Central memory CD8-positive, alpha-beta T cell (primary cell): Measurements from ENCODE around the gene TMPRSS7.

Experiments
- ATAC-seq: fragments of 150-1000 bp; cut with Tn5 transposase; replicated peaks from 2 replicates; pipeline ENCODE4 v1.10.0; 2022; ENCODE audit warnings: mild to moderate bottlenecking, moderate FRiP score, moderate number of reproducible peaks; ENCODE audit not compliant: poor library complexity, severe bottlenecking; ENCODE audit errors: extremely low read depth
- DNase-seq, 2 donors: peaks; one replicate each; pipeline ENCODE4 v3.0.0; 2021; ENCODE audit warnings: low spot score in 2 of 2
- H3K27ac Mint-ChIP-seq: one replicate; pipeline ENCODE4 v1.8.0; 2022; ENCODE audit warnings: low read depth, mild to moderate bottlenecking, moderate library complexity, mixed read lengths
- H3K27me3 Mint-ChIP-seq: one replicate; pipeline ENCODE4 v1.8.0; 2022; ENCODE audit warnings: mixed read lengths
- H3K36me3 Mint-ChIP-seq: one replicate; pipeline ENCODE4 v1.8.0; 2022; ENCODE audit warnings: mild to moderate bottlenecking, moderate library complexity, mixed read lengths; ENCODE audit not compliant: insufficient read depth
- H3K4me1 Mint-ChIP-seq: one replicate; pipeline ENCODE4 v1.8.0; 2022; ENCODE audit warnings: mixed read lengths
- H3K4me3 Mint-ChIP-seq: one replicate; pipeline ENCODE4 v1.8.0; 2022; ENCODE audit warnings: mild to moderate bottlenecking, moderate library complexity, mixed read lengths
- H3K9me3 Mint-ChIP-seq: one replicate; pipeline ENCODE4 v1.8.0; 2022; ENCODE audit warnings: mixed read lengths

The TMPRSS7 gene

DNA sequence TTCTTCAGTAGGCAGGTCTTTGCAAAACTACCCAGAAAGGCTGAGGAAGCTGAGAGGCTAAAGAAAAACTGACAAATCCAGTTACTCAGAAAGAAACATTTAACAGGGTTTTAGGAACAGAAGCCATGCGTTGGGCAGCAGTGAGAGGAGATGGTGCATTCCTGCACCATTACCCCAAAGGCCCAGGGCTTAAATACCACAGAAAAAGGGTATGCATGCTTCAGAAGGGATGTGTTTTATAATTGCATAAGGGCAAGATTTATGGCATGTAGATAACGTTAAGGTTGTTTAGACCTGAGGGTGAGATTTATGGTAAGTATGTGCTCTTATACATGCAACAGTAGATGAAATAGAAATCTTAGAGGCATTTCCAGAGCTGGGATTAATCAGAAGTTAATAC lies 61.6 kb downstream of the TMPRSS7 start:
- no peaks in the 10 kb centered on the region for H3K4me1 Mint-ChIP-seq
- DNase-seq (no peak), ATAC-seq (no peak)
- no peaks in the 10 kb centered on the region for H3K36me3 Mint-ChIP-seq
- no peaks in the 10 kb centered on the region for H3K9me3 Mint-ChIP-seq
- H3K27me3 Mint-ChIP-seq = peaks cover 10% of the 10 kb centered on the region
- H3K27ac Mint-ChIP-seq = no peak overlapping the region
- H3K4me3 Mint-ChIP-seq = no peak overlapping the region

DNA sequence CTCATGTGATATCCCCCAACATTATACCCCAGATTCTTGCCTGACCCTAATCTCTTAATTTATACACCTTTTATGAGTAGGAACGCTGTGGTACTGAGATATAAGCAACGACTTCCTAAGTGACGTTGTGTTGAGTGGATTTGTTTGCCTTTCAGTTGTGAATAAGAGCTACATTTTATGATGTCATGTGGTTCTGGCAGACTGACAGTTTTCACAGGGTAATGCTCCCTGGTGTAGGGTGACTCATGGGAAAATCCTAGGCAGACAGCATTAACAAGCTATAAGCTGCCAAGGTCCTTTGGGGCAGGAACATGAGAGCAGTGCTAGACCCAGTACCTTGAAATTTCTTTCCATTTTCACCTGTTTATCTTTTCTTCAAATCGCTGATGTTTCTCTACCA lies 62.8 kb downstream of the TMPRSS7 start:
- no peak for DNase-seq
- Mint-ChIP-seq H3K4me3 (no peak overlapping the region), H3K9me3 (no peaks in the 10 kb centered on the region), H3K4me1 (no peaks in the 10 kb centered on the region), H3K27ac (no peak overlapping the region), H3K27me3 (peaks cover 10% of the 10 kb centered on the region), H3K36me3 (no peaks in the 10 kb centered on the region)
- ATAC-seq = no peak

DNA sequence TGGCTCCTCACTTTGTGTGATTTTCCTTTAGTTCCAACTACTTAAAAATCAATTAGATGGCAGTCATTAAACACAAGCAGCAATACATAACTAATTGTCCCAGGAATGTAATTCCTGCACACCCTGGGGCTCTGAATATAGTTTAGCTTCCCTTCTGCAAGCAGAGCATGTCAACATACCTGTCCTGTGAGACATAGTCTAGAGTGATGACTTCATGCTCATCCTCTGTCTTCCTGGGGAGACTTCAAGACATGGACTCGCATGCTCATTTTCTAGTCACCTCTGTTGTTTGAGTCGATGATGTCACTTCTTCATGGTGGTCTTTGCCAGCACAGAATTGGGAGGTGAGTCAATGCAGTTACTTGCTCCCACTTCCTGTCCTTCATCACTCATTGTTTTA lies 67.4 kb downstream of the TMPRSS7 start:
- Mint-ChIP-seq H3K9me3 (no peaks in the 10 kb centered on the region), H3K4me1 (no peaks in the 10 kb centered on the region), H3K4me3 (no peak overlapping the region), H3K36me3 (no peaks in the 10 kb centered on the region), H3K27ac (no peak overlapping the region), H3K27me3 (peaks cover 10% of the 10 kb centered on the region)
- no peak for ATAC-seq
- no peak for DNase-seq

DNA sequence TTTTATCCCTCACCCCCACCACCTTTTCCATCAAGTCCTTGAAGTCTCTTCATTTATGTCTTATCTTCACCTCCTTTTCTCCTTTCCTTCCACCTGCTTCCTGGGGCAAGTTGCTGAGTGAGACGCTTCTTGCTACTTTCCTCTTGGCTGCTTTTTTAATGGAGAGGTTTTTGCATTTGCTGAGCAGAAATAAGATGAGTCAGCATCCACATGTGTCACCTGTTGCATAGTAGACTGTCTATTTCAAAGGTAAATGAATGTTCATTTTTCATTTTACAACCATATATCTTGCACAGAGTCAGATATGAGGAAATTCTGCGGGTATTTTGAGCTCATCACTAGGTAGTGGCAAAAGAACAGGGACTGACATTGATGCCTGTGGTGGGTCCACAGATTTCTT lies 70.2 kb downstream of the TMPRSS7 start:
- no peaks in the 10 kb centered on the region for H3K4me1 Mint-ChIP-seq
- no peak for ATAC-seq
- no peak overlapping the region for H3K27ac Mint-ChIP-seq
- no peak overlapping the region for H3K4me3 Mint-ChIP-seq
- H3K27me3 Mint-ChIP-seq = peaks cover 21% of the 10 kb centered on the region
- no peaks in the 10 kb centered on the region for H3K36me3 Mint-ChIP-seq
- DNase-seq = no peak
- no peaks in the 10 kb centered on the region for H3K9me3 Mint-ChIP-seq

DNA sequence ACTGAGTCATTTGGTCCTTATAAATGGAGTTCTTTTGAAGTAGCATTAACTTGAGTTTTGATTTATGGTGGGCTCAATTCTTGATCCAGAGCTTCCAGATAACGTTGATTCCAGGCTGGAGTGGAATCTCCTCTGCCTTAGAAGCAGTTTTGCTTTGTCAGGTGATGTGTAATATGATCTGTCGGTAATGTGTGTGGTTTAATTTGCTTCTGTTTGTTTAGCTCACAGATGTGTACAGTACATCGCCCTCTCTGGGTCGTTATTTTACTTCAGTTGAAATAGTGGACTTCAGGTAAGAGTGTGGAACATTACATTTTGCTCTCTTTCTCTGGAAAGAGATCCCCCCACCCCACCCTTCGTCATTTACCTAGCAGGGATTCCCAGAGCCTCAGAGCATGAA lies 74.8 kb downstream of the TMPRSS7 start:
- no peak for ATAC-seq
- no peak for DNase-seq
- Mint-ChIP-seq H3K4me1 (no peaks in the 10 kb centered on the region), H3K36me3 (peaks cover 2% of the 10 kb centered on the region), H3K27me3 (peaks cover 21% of the 10 kb centered on the region), H3K9me3 (no peaks in the 10 kb centered on the region), H3K4me3 (no peak overlapping the region), H3K27ac (no peak overlapping the region)

DNA sequence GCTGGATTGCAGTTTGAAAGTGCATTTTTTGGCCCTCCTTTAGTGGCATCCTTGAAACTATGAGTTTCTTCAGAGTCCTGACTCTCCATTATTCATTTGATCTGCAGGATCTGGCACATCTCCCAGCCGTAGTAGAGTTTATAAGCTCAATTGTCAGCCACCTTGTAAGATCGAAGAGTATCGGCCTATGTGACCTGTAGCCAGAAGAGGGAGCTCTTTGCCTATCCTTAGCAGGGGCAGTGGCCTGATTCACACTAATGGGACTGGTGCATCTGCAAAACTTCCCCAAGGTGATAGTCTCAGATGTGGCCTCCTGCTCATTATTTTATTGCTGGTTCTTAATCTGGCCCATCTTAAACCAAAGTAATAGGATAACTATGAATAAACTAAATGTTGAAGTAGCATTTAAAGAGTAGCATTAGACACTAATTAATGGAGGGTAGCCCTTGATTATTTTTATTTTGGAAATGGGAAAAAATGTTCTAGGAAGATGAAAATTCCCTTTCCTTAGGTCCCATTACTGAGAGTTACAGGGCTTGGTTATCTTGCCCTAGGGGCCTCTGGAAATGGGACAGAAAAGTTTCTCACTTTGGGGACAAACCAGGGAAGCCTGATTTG lies 77.4 kb downstream of the TMPRSS7 start:
- Mint-ChIP-seq H3K36me3 (peaks cover 3% of the 10 kb centered on the region), H3K27ac (no peak overlapping the region), H3K4me3 (no peak overlapping the region), H3K9me3 (no peaks in the 10 kb centered on the region), H3K27me3 (peaks cover 12% of the 10 kb centered on the region), H3K4me1 (peaks cover 5% of the 10 kb centered on the region)
- ATAC-seq (peak; percentile 74), DNase-seq (peak; percentile 27 to 37)

DNA sequence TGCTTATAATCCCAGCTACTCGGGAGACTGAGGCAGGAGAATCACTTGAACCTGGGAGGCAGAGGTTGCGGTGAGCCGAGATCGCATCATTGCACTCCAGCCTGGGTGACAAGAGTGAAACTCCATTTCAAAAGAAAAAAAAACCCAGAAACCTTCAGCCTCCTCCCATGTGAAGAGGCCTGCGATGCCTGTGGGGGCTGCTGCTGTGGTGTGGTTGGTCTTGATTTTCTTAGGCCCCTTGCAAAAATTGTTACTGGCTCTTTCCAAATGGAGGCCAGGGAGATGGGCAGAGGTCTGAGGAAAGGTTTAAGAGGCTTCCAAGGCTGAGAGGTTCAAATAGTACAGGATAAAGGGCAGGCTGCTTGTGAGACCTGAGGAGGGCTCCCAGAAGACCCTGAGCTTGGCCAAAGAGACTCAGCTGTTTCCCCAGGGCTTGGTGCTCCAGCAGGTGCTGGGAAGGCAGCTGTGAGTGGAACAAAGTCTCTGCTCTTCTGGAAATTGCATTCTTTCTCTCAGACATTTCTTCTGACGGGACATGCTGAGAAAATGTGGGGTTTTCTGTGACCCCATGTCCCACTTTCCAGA lies 80.1 kb downstream of the TMPRSS7 start:
- Mint-ChIP-seq H3K27me3 (no peaks in the 10 kb centered on the region), H3K9me3 (no peaks in the 10 kb centered on the region), H3K4me1 (peaks cover 7% of the 10 kb centered on the region), H3K4me3 (peak overlapping the region; percentile 19), H3K27ac (no peak overlapping the region), H3K36me3 (peaks cover 3% of the 10 kb centered on the region)
- ATAC-seq (no peak), DNase-seq (no peak)

DNA sequence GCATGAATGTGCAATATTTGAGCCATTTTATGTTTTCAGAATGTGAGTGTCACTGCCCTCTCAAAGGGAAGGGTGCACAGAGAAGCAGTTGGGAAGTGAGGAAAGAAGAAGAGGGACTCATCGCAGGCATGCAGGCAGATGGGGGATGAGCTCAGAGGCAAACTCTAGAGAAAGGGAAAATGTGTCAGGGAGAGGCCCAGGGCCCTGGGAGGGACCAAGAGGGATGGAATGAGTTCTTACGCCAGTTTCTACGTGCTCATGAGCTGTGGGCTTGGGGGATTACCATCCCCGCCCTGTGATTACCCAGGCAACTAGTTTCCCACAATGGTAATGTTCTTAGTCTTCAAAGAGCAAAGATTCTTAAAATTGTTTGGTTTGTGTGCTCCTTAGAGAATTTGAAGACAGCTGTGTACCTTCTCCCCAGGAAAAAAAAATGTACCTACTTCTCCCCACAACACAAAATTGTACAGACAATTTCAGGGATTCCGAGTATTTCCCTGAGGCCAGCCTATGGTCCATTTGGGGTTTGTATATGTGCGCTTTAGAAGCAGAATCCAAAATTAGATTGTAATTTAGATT lies 80.7 kb downstream of the TMPRSS7 start:
- Mint-ChIP-seq H3K36me3 (peaks cover 3% of the 10 kb centered on the region), H3K27me3 (no peaks in the 10 kb centered on the region), H3K4me1 (peaks cover 13% of the 10 kb centered on the region), H3K4me3 (peak overlapping the region; percentile 19), H3K27ac (no peak overlapping the region), H3K9me3 (no peaks in the 10 kb centered on the region)
- ATAC-seq (no peak), DNase-seq (no peak)

DNA sequence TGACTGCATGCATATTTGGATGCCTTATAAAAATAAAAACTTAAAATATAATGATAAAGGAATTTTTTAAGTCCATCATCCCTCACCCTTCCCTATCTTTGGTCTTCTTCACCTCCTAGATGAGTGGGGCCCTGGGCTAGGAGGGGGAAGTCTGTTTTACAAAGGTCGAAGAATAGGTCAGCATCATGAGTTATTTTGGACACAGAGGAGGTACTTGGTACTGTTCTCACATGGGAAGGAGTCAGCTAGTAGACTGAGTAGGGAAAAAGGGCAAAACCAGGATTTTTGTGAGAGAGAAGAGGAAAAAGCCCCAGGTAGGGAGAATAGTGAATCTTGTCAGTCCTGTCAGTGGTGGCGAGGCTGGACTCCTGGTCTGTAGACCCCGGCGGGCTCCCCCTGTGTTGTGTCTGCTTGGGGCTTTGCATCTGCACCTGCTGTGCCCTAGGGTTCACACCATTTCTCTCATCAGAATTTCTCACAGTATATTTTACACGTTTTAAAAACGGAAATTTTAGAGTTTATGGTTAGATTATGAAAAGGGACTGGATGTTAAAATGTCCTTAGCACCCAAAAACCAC lies 81.4 kb downstream of the TMPRSS7 start:
- Mint-ChIP-seq H3K36me3 (peaks cover 3% of the 10 kb centered on the region), H3K27ac (no peak overlapping the region), H3K9me3 (no peaks in the 10 kb centered on the region), H3K4me1 (peaks cover 16% of the 10 kb centered on the region), H3K27me3 (no peaks in the 10 kb centered on the region), H3K4me3 (no peak overlapping the region)
- peak; percentile 21 for ATAC-seq
- DNase-seq = no peak

DNA sequence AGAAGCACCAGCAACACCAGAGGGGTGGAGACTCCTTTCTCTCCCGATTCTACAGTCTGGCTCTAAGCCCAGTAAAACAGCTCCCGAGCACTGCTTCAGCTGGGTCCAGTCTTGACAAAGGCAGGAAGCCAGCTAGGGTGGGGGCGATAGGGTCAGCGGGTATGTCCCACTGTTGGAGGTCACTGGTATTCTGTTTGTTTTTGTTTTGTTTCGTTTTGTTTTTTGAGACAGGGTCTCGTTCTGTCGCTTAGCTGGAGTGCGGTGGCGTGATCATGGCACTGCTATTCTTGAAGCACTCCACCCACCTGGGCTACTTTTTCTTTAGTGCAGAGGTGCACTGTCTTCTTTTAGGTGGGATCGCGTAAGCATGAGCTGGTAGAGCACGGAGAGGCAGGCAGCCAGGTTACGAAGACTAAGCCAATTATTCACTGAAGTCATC lies 82.2 kb downstream of the TMPRSS7 start:
- Mint-ChIP-seq H3K4me1 (peaks cover 16% of the 10 kb centered on the region), H3K36me3 (peaks cover 3% of the 10 kb centered on the region), H3K9me3 (no peaks in the 10 kb centered on the region), H3K4me3 (peak overlapping the region; percentile 53), H3K27ac (peak overlapping the region; percentile 45), H3K27me3 (no peaks in the 10 kb centered on the region)
- no peak for DNase-seq
- no peak for ATAC-seq

DNA sequence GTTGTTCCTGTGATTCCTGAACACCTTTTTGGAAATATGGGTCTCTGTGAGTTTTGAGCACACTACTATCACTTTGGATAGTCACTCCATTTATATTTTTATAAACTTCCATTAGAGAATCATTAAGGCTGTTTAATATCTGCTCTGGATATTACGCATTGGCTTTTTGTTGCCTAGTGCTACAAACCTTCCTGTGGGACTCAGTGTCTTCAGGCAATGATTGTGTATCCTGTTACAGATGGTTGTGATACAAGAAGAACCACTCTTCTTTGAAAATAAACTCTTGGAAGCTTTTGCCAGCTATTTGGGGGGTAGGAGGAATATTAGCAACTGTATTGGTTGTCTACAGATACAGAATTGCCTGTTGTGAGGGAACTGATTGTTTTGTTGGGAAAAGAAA lies 82.9 kb downstream of the TMPRSS7 start:
- no peak overlapping the region for H3K27ac Mint-ChIP-seq
- peaks cover 16% of the 10 kb centered on the region for H3K4me1 Mint-ChIP-seq
- ATAC-seq (no peak), DNase-seq (no peak)
- H3K9me3 Mint-ChIP-seq = no peaks in the 10 kb centered on the region
- H3K27me3 Mint-ChIP-seq = no peaks in the 10 kb centered on the region
- peaks cover 3% of the 10 kb centered on the region for H3K36me3 Mint-ChIP-seq
- H3K4me3 Mint-ChIP-seq = peak overlapping the region; percentile 53

DNA sequence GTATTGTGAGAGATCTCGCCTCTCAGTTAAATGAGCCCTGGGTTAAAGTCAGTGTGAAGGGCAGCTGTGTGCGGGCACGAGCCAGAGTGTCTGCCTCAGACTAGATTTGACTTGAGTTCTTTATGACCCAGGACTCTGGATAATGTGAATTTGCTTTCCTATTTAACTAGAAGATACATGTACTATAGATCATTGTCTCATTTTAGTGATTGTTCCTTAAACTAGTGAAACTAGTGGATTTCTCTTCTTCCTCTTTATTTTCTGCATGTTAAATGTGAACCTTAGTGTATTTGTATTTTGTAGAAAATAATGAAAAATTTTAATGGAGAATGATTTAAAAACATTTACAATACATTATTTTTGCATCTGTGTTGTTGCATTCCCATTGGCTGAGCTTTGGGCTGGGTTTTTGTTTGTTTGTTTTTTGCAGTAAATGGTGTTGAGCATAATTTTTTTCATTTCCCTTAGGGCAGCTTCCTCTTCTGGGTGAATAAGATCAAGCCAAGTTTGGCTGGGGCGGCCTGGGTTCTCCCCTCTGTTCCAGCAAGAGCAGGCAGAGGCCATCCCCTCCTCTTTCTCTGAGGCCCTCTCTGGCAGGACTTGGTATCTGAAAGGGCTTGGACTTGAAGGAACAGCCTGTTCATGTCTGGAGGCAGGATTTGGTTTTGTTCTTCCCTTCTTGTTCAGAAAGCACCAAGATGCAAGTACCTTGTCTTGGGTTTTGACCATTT lies 83.5 kb downstream of the TMPRSS7 start:
- Mint-ChIP-seq H3K27ac (no peak overlapping the region), H3K27me3 (no peaks in the 10 kb centered on the region), H3K4me3 (no peak overlapping the region), H3K4me1 (peaks cover 16% of the 10 kb centered on the region), H3K9me3 (no peaks in the 10 kb centered on the region), H3K36me3 (peaks cover 3% of the 10 kb centered on the region)
- ATAC-seq (no peak), DNase-seq (no peak)
